Endothelial cell of umbilical vein (primary cell): ENCODE data around the gene ZBTB25.

Experiments
- EZH2 ChIP-seq: IDR thresholded peaks from 2 replicates; pipeline ENCODE4 v1.6.1; 2012; ENCODE audit warnings: borderline replicate concordance, low read depth, mild to moderate bottlenecking, moderate library complexity, low read length, inconsistent platforms; ENCODE audit not compliant: severe bottlenecking
- FOS ChIP-seq: IDR thresholded peaks from 2 replicates; pipeline ENCODE4 v1.6.1; 2011; ENCODE audit warnings: mild to moderate bottlenecking, low read length, moderate library complexity, borderline replicate concordance; ENCODE audit not compliant: insufficient read depth
- MYC ChIP-seq: IDR thresholded peaks from one replicate; pipeline ENCODE4 v1.6.1; 2011; ENCODE audit warnings: mild to moderate bottlenecking, low read depth, low read length
- POLR2A ChIP-seq: IDR thresholded peaks from 2 replicates; pipeline ENCODE4 v1.6.1; 2012; ENCODE audit warnings: low read depth, mild to moderate bottlenecking, control low read depth, low read length
- TF ChIP-seq, protein P1 (sequence below), 2 donors: IDR thresholded peaks; 1 replicate in 1 of 2; 2 replicates in 1 of 2; pipeline ENCODE4 v1.5.1; 2011; ENCODE audit warnings: low read length in 2 of 2, mild to moderate bottlenecking in 2 of 2, moderate library complexity in 2 of 2, control low read depth in 1 of 2, inconsistent platforms in 1 of 2, low read depth in 1 of 2; ENCODE audit not compliant: insufficient read depth in 1 of 2; ENCODE audit errors: extremely low read depth in 1 of 2

DNA sequence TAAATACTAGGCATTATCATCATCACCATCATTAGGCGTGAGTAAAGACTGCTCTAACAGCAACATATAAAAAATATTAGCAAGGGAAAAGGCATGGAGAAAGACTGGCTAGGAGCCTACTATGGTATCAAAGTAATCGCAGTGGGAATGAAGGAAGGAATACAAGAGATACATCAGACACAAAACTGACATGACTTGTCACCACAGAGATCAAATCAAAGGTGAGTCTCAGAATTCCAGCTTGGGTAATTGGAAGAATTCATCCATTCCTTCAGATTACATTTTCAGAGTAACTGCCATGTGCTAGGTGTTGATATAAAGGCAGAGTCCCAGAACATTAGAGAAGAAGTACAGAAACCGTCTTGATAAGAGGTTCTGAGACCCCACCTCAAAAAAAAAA, 10.2 kb downstream of the ZBTB25 start:
- TF ChIP-seq EZH2 (no peak), MYC (no peak), FOS (no peak), POLR2A (no peak)
- TF ChIP-seq, protein P1, sequence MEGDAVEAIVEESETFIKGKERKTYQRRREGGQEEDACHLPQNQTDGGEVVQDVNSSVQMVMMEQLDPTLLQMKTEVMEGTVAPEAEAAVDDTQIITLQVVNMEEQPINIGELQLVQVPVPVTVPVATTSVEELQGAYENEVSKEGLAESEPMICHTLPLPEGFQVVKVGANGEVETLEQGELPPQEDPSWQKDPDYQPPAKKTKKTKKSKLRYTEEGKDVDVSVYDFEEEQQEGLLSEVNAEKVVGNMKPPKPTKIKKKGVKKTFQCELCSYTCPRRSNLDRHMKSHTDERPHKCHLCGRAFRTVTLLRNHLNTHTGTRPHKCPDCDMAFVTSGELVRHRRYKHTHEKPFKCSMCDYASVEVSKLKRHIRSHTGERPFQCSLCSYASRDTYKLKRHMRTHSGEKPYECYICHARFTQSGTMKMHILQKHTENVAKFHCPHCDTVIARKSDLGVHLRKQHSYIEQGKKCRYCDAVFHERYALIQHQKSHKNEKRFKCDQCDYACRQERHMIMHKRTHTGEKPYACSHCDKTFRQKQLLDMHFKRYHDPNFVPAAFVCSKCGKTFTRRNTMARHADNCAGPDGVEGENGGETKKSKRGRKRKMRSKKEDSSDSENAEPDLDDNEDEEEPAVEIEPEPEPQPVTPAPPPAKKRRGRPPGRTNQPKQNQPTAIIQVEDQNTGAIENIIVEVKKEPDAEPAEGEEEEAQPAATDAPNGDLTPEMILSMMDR (IDR thresholded peaks at IDR 0.05; ENCODE audit: extremely low read depth in 1 of 2, insufficient read depth in 1 of 2, low read depth in 1 of 2, low read length in 2 of 2) = no peak
